IMR-90 (cell line): ENCODE measurements around the gene FERMT2.

Experiments
- CEBPB ChIP-seq: IDR thresholded peaks from 2 replicates; pipeline ENCODE4 v1.6.1; 2012; ENCODE audit warnings: low read depth, low read length, improper control_type of control experiment
- CHD1 ChIP-seq: IDR thresholded peaks from 2 replicates; pipeline ENCODE4 v1.6.1; 2012; ENCODE audit warnings: low read depth, low read length, improper control_type of control experiment
- FOS ChIP-seq: fragments of 150-350 bp; IDR thresholded peaks from 2 replicates; pipeline ENCODE4 v1.6.1; 2016; ENCODE audit warnings: low read depth, low read length
- MXI1 ChIP-seq: IDR thresholded peaks from 2 replicates; pipeline ENCODE4 v1.6.1; 2012; ENCODE audit warnings: low read depth, mild to moderate bottlenecking, low read length, moderate library complexity, borderline replicate concordance
- POLR2A ChIP-seq: IDR thresholded peaks from 2 replicates; pipeline ENCODE4 v1.6.1; 2012; ENCODE audit warnings: mild to moderate bottlenecking, low read depth, low read length
- RAD21 ChIP-seq: IDR thresholded peaks from 2 replicates; pipeline ENCODE4 v1.6.1; 2012; ENCODE audit warnings: low read length, improper control_type of control experiment
- RCOR1 ChIP-seq: IDR thresholded peaks from 2 replicates; pipeline ENCODE4 v1.6.1; 2012; ENCODE audit warnings: mild to moderate bottlenecking, low read length, improper control_type of control experiment; ENCODE audit not compliant: insufficient replicate concordance
- RFX5 ChIP-seq: IDR thresholded peaks from 2 replicates; pipeline ENCODE4 v1.8.0; 2012; ENCODE audit warnings: low read depth, mild to moderate bottlenecking, low read length, moderate library complexity
- SMC3 ChIP-seq: fragments of 150-350 bp; IDR thresholded peaks from 2 replicates; pipeline ENCODE4 v1.6.1; 2016; ENCODE audit warnings: low read depth, mild to moderate bottlenecking, antibody characterized with exemption, low read length, moderate library complexity
- TF ChIP-seq, protein P1 (sequence below): fragments of 150-350 bp; IDR thresholded peaks from 2 replicates; pipeline ENCODE4 v1.6.1; 2016; ENCODE audit warnings: low read depth, mild to moderate bottlenecking, low read length, moderate library complexity, borderline replicate concordance
- TF ChIP-seq, protein P2 (sequence below): conservative IDR thresholded peaks from 2 replicates; pipeline ENCODE4 v1.5.1; 2012; ENCODE audit warnings: mild to moderate bottlenecking, low read depth, low read length, improper control_type of control experiment

DNA sequence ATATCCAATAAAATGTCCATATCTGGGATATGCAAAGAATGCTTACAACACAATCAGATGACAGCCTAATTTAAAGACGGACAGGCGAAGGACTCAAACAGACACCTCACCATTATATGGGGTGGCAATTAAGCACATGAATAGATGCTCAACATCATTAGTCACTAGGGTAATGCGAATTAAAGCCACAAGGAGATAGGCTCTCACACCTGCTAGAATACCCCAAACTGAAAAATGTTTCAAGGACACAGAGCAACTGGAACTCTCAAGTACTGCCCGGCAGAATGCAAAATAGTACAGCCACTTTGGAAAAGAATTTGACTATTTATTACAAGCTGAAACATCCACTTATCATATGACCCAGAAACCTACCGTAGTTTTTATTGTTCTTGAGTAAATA is 42.9 kb downstream of the FERMT2 start:
- TF ChIP-seq, protein P1, sequence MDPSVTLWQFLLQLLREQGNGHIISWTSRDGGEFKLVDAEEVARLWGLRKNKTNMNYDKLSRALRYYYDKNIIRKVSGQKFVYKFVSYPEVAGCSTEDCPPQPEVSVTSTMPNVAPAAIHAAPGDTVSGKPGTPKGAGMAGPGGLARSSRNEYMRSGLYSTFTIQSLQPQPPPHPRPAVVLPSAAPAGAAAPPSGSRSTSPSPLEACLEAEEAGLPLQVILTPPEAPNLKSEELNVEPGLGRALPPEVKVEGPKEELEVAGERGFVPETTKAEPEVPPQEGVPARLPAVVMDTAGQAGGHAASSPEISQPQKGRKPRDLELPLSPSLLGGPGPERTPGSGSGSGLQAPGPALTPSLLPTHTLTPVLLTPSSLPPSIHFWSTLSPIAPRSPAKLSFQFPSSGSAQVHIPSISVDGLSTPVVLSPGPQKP: no peak
- TF ChIP-seq POLR2A (no peak), SMC3 (no peak), FOS (no peak), CEBPB (no peak), RFX5 (no peak), RAD21 (no peak), MXI1 (no peak), RCOR1 (no peak), CHD1 (no peak)
- TF ChIP-seq, protein P2, sequence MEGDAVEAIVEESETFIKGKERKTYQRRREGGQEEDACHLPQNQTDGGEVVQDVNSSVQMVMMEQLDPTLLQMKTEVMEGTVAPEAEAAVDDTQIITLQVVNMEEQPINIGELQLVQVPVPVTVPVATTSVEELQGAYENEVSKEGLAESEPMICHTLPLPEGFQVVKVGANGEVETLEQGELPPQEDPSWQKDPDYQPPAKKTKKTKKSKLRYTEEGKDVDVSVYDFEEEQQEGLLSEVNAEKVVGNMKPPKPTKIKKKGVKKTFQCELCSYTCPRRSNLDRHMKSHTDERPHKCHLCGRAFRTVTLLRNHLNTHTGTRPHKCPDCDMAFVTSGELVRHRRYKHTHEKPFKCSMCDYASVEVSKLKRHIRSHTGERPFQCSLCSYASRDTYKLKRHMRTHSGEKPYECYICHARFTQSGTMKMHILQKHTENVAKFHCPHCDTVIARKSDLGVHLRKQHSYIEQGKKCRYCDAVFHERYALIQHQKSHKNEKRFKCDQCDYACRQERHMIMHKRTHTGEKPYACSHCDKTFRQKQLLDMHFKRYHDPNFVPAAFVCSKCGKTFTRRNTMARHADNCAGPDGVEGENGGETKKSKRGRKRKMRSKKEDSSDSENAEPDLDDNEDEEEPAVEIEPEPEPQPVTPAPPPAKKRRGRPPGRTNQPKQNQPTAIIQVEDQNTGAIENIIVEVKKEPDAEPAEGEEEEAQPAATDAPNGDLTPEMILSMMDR: no peak
